DOHH2 (cell line): Measurements from ENCODE around the gene DAGLA.

Experiments
- EZH2phosphoT487 ChIP-seq: fragments of 200-600 bp; sonication (generic); IDR thresholded peaks from 2 replicates; pipeline ENCODE4 v1.6.1; 2017; ENCODE audit warnings: borderline replicate concordance, mild to moderate bottlenecking, antibody characterized with exemption, low read length, moderate library complexity, mixed read lengths
- TF ChIP-seq, protein P1 (sequence below): fragments of 200-600 bp; sonication (generic); IDR thresholded peaks from one replicate; pipeline ENCODE4 v1.5.1; 2014; ENCODE audit warnings: antibody characterized with exemption, mild to moderate bottlenecking, low read depth, low read length; ENCODE audit not compliant: poor library complexity, severe bottlenecking

DNA sequence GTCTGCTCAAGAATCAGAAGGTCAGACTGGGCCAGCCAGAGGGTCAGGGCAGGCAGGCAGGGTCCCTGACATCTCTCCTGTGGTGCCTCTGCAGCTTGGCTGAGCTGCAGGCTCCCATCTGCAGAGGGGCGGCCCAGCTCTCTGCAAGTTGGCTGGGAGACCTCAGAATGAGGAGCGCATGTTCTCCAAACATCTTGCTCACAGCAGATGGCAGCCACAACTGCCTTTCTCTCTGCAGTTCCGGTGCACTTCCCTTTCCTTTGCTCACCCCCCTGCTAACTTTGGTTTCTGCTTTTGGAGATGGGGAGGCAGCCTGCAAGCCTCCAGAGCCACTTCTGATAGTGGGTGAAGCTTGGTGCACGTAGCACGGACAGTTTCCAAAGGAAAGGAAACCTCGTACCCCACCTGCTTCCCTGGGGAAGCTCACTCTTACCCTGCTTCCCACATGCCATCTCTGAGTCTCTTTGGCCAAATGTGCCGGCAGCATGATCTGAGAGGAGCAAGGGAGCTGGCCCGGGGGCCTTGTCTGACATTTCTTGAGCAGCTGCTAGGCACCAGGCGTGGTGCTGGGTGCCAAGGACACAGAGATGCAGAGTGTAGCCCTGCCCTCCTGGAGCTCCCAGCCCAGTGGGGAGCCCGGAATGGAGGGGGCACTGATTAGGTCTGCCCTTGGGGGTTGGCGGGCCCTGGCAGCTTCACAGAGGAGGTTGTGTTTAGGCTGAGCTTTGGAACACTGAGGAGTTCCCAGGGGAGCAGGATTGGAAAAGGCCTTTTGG, 18.2 kb downstream of the DAGLA start:
- TF ChIP-seq, protein P1, sequence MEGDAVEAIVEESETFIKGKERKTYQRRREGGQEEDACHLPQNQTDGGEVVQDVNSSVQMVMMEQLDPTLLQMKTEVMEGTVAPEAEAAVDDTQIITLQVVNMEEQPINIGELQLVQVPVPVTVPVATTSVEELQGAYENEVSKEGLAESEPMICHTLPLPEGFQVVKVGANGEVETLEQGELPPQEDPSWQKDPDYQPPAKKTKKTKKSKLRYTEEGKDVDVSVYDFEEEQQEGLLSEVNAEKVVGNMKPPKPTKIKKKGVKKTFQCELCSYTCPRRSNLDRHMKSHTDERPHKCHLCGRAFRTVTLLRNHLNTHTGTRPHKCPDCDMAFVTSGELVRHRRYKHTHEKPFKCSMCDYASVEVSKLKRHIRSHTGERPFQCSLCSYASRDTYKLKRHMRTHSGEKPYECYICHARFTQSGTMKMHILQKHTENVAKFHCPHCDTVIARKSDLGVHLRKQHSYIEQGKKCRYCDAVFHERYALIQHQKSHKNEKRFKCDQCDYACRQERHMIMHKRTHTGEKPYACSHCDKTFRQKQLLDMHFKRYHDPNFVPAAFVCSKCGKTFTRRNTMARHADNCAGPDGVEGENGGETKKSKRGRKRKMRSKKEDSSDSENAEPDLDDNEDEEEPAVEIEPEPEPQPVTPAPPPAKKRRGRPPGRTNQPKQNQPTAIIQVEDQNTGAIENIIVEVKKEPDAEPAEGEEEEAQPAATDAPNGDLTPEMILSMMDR: no peak
- TF ChIP-seq EZH2phosphoT487: no peak
